Muscle of arm (tissue), 12 donors: ENCODE results near the gene CARHSP1. TPM values are rescaled to one million over a fixed set of nuclear protein-coding genes. Genes with fewer than 3 reads are reported as not detected.
"Not testable (repeated sequence)": the region's sequence is repeated elsewhere in the genome, so short reads cannot be mapped to it uniquely, and the experiment has no call there.

Experiments
- DNase-seq: peaks from one replicate; pipeline ENCODE4 v3.0.0-alpha.2; 2013
- polyA plus RNA-seq, 12 donors: library from polyadenylated mRNA; unstranded; fragments of 120-200 nt; gene quantifications; one replicate each; pipeline ENCODE4 v1.2.1, GENCODE V29; 2013; ENCODE audit not compliant: insufficient read length in 12 of 12

Gene CARHSP1
- polyA plus RNA-seq, 12 donors: 90.7 to 117 (median 102) TPM; not detected in 1

GRCh38 chr16:8858994-8859912 is 9.6 kb downstream of the CARHSP1 start:
- no peak for DNase-seq

- no peak for DNase-seq
Measured at GRCh38 chr16:8855972-8856371, 12.8 kb downstream of the CARHSP1 start.

GRCh38 chr16:8855051-8855786 is 13.6 kb downstream of the CARHSP1 start:
- DNase-seq: no peak

- no peak for DNase-seq
Measured at GRCh38 chr16:8854298-8854948, 14.4 kb downstream of the CARHSP1 start.

- no peak for DNase-seq
Measured at GRCh38 chr16:8853611-8854010, 15.2 kb downstream of the CARHSP1 start.

GRCh38 chr16:8853150-8853549 is 15.7 kb downstream of the CARHSP1 start:
- DNase-seq: no peak

- no peak for DNase-seq
Measured at GRCh38 chr16:8852534-8852933, 16.3 kb downstream of the CARHSP1 start.

GRCh38 chr16:8851761-8852403 is 16.9 kb downstream of the CARHSP1 start:
- DNase-seq: no peak

GRCh38 chr16:8850279-8850885 is 18.4 kb downstream of the CARHSP1 start:
- no peak for DNase-seq

GRCh38 chr16:8849411-8850011 is 19.3 kb downstream of the CARHSP1 start:
- DNase-seq: no peak

GRCh38 chr16:8848939-8849391 is 19.8 kb downstream of the CARHSP1 start:
- no peak for DNase-seq

- no peak for DNase-seq
Measured at GRCh38 chr16:8848231-8848938, 20.4 kb downstream of the CARHSP1 start.

- no peak for DNase-seq
Measured at GRCh38 chr16:8847623-8848022, 21.2 kb downstream of the CARHSP1 start.

- DNase-seq: no peak
Measured at GRCh38 chr16:8847145-8847544, 21.7 kb downstream of the CARHSP1 start.

- no peak for DNase-seq
Measured at GRCh38 chr16:8846401-8846932, 22.3 kb downstream of the CARHSP1 start.

GRCh38 chr16:8845699-8846298 is 23.0 kb downstream of the CARHSP1 start:
- DNase-seq: no peak

GRCh38 chr16:8843296-8843695 is 25.5 kb downstream of the CARHSP1 start:
- not testable (repeated sequence) for DNase-seq

GRCh38 chr16:8842016-8842415 is 26.8 kb downstream of the CARHSP1 start:
- not testable (repeated sequence) for DNase-seq

- not testable (repeated sequence) for DNase-seq
Measured at GRCh38 chr16:8837594-8837993, 31.2 kb downstream of the CARHSP1 start.
